ENCODE measurements around the gene OTUD5.

DNA sequence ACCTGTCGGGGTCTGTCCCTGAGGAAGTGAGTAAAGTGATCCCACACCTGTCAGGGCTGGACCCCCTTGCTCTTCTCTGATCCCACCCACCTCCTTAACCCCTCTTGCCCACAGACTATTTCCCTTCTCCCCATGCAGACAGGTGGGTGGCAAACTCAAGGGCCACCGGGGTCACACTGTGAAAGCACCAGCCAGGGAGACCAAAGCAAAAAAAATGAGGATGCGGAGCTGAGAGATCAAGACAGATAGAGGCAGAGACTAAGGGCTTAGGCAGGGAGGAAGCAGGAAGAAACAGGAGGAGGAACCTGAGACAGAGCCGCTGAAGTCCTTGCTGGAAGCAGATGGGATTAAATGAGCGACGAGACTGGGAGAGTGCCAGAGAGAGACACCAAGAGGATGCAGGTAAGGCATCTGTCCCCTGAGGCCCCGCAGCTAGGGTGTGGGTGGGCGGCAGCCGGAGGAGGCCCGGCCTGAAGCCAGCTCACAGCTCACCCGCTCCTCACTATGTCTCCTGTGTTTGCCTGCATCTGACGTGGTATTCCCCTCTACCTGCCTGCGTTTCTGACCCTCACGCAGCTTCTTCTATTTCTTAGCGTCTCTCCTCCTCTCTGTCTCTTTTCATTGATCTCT, 67.0 kb downstream of the OTUD5 start:
- TF ChIP-seq, protein P1, sequence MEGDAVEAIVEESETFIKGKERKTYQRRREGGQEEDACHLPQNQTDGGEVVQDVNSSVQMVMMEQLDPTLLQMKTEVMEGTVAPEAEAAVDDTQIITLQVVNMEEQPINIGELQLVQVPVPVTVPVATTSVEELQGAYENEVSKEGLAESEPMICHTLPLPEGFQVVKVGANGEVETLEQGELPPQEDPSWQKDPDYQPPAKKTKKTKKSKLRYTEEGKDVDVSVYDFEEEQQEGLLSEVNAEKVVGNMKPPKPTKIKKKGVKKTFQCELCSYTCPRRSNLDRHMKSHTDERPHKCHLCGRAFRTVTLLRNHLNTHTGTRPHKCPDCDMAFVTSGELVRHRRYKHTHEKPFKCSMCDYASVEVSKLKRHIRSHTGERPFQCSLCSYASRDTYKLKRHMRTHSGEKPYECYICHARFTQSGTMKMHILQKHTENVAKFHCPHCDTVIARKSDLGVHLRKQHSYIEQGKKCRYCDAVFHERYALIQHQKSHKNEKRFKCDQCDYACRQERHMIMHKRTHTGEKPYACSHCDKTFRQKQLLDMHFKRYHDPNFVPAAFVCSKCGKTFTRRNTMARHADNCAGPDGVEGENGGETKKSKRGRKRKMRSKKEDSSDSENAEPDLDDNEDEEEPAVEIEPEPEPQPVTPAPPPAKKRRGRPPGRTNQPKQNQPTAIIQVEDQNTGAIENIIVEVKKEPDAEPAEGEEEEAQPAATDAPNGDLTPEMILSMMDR (IDR thresholded peaks at IDR 0.05), result no peak
- no peak for TF ChIP-seq POLR2A (IDR thresholded peaks at IDR 0.05)

All from adrenal gland (tissue), 5 donors.